ENCODE data around the gene INSR.

DNA sequence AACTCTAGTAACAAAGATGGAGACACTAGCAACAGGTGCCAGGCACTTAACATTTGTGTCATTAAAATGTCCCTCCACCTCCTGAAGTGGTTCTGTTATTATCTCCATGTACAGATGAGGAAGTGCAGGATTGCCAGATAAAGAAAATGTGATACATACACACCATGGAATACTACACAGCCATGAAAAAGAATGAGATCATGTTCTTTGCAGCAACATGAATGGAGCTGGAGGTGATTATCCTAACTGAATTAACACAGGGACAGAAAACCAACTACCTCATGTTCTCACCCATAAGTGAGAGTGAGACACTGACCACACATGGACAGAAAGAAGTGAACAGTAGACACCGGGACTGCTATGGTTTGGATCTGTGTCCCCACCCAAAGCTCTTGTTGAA is 164.2 kb downstream of the INSR start:
- TF ChIP-seq KLF1 (tag by site-specific recombination; IDR thresholded peaks at IDR 0.05) = no peak
- TF ChIP-seq, protein P1, sequence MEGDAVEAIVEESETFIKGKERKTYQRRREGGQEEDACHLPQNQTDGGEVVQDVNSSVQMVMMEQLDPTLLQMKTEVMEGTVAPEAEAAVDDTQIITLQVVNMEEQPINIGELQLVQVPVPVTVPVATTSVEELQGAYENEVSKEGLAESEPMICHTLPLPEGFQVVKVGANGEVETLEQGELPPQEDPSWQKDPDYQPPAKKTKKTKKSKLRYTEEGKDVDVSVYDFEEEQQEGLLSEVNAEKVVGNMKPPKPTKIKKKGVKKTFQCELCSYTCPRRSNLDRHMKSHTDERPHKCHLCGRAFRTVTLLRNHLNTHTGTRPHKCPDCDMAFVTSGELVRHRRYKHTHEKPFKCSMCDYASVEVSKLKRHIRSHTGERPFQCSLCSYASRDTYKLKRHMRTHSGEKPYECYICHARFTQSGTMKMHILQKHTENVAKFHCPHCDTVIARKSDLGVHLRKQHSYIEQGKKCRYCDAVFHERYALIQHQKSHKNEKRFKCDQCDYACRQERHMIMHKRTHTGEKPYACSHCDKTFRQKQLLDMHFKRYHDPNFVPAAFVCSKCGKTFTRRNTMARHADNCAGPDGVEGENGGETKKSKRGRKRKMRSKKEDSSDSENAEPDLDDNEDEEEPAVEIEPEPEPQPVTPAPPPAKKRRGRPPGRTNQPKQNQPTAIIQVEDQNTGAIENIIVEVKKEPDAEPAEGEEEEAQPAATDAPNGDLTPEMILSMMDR (tag by site-specific recombination; IDR thresholded peaks at IDR 0.05) = no peak
